ENCODE data around the gene CERS6.
"Not testable (repeated sequence)": the region's sequence is repeated elsewhere in the genome, so short reads cannot be mapped to it uniquely, and the experiment has no call there.

CERS6 gene

DNA sequence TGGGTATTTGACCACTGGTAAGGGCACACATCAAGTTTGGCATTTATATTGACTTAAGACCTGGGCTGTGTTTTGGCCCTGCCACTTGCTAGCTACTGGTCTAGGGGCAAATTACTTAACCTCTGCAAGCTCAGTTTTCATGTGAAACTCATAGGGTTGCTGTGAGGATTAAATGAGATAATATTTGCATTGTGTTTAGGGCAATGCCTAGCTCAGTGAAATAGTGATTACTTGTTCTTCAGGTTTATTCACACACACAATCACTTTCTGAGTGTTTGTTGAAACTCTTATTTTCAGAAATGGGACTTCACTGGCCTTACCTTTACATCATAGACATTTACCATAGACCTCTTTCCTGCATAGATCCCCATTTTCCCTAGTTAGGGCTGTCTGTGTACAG is 12.3 kb downstream of the CERS6 start:
- no peak for DNase-seq (ENCODE audit: low spot score)

DNA sequence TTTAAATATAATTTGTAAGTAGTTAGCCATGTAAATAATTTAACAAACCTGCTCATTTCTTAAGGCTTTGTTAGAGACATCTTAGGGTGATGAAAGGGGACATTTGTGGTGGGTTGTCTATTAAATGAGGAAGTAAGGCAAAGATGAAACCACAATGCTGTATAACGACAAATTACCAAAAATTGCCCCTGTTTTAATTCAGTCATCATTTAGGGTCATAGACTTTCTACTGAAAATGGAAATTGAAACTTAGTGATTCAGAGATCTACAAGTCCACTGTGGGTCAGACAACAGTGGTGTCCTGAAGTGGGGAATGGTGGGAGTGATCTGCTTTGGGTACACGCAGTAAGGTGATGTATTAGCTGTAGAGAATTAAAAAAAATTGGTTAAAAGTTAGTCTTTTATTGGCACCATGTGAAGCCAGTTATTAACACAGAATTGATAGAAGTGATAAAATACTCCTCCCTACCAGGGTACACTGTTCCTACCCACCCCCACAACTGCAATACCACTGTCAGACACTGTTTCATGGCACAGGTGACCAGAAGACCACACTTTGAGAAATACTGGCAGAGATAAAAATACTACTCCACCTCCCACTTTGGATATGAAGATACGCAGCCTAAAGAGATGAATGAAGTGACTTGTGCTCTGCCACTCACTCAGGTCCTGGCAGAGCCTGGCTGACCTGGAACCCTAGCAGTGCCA is 13.4 kb downstream of the CERS6 start:
- no peak for DNase-seq (ENCODE audit: low spot score)

DNA sequence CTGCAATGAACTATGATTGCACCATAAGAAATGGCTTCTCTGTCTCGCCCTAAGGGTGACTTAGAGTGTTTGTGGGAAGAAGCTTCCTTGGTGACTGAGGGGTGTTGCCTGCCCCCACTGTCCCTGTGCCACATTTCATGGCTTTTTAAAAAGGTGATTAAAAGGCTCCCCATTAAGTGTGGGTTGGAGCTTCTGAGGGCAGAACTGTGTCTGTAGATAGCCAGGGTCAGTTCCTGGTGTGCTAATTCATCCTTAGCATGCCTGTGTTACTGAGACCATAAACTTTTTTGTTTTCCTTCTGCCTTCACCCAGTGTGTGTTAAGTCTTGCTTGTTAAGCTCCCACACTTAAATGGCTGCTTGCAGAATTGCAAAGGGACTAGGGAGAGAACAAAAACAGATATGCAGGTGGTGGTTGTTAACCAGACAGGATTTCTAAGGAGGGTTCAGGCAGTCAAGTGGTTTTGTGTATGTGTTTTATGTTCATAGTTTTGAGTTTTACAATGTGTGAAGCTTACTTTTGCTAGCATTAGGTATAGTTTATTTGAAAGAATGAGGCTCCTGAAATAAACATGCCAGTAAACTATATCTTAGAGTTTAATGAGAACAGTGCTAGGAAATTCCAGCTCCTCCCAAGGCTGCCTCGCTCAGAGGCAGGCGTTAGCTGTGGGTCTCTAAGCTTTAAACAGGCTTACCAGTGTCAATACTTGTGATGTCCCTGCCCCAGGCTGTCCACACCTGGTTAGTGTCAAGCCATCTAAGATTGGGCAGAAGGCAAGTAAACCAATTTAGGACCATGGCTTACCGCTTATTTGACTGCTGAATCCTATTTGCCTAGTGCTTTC is 14.5 kb downstream of the CERS6 start:
- no peak for DNase-seq (ENCODE audit: low spot score)

GRCh38 chr2:168471163-168471475 is 15.0 kb downstream of the CERS6 start:
- DNase-seq (ENCODE audit: low spot score): no peak

DNA sequence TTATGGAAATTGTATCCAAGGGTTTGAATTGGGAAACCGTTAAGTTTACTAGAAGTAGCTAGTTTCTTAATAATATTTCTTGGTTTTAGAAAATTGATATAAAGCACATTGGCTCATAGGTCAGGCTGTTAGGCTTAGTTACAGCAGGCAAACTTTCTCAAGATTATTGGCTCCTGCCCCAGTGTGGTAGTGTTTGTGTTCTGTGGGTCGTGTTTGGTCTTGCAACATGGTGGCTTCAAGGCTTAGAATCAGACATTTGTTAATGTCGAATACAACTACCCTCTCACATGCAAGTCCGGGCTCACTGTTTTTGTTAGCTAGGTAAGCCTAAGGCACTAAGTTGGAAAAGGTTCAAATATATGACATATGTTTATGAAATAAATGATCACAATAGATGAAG is 19.6 kb downstream of the CERS6 start:
- DNase-seq (ENCODE audit: low spot score): no peak

DNA sequence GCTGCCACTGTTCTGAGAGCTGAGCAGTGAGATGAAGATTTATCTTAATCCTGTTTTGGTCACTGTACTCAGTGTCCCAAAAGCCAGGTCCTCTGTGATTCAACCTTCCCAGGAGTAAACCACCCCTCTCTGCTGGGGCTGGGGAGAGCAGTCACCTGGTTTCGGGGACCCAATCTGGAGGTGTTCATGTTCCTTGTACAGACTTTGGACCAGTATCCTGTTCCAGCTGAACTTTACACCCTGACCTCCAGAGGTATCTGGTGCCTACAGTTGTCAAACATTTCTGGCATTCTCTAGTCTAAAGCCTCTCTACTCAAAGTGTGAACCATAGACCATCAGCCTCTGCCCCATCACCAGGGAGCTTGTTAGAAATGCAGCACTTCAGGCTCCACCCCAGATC is 22.1 kb downstream of the CERS6 start:
- DNase-seq (ENCODE audit: low spot score): no peak

- no peak for DNase-seq (ENCODE audit: low spot score)
Observed at GRCh38 chr2:168480356-168480755, 24.3 kb downstream of the CERS6 start.

DNA sequence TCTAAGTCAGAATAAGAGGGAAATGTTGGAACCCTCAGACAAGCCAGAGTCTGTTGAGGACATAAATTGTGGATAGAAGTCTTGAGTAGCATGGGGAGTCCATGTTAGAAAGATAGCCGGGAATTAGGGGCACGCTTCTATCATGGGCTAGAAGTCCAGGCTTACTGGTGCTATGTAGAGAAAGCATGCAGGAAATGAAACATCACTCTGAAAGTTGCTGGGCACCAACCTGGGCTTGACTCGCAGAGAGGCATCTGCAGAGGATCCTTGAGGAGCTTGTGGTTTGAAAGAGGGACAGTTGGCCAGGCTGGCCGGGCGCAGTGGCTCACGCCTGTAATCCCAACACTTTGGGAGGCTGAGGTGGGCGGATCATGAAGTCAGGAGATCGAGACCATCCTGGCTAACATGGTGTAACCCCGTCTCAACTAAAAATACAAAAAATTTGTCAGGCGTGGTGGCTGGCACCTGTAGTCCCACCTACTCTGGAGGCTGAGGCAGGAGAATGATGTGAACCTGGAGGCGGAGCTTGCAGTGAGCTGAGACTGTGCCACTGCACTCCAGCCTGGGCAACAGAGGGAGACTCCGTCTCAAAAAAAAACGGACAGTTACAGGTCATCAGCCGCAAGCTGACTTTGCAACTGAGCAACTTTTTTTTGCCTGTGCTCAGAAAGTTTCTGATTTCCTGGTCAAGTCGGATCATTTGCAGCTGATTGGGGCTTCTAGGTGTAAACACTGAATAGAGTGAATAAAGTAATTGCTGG is 24.9 kb downstream of the CERS6 start:
- DNase-seq (ENCODE audit: low spot score): no peak

GRCh38 chr2:168482269-168482668 is 26.2 kb downstream of the CERS6 start:
- no peak for DNase-seq (ENCODE audit: low spot score)

DNA sequence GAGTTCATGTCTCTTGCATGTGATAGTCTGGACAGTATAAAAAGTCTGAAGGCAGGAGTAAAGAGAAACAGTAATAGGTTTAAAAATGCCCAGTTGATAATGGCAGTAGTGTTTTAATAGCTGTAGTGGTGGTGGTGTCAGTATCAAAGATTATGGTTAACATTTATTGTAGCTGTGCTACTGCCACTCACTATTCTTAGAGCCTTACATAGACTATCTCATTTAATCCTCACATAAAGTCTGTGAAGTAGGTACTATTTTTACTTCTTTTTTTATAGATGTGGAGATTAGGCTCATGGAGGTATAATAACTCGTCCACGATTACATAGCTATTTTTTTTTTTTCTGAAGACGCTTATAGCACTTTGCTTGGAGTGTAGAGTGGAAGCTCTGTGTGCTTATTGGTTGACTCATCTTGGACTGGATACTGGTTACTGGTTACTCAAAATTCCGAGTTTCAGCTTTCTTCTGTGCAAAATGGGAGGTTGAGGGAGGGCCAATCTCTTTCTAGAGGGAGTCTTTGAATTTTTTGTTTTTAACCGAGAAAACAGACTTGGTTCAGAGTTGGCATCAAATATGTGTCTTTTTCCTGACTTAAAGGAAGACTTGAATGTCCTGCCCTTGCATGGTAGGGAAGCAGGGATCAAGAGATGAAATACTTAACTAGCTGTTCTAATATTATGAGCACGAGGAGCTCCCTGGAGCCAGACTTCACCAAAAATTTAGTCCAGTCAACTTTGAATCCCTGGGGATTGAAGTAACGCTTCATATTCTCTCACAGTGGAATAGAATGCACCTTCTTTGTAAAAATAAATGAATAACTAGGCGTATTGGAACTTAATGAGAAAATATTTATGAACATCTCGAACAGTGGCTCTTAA is 27.1 kb downstream of the CERS6 start:
- no peak for DNase-seq (ENCODE audit: low spot score)

DNA sequence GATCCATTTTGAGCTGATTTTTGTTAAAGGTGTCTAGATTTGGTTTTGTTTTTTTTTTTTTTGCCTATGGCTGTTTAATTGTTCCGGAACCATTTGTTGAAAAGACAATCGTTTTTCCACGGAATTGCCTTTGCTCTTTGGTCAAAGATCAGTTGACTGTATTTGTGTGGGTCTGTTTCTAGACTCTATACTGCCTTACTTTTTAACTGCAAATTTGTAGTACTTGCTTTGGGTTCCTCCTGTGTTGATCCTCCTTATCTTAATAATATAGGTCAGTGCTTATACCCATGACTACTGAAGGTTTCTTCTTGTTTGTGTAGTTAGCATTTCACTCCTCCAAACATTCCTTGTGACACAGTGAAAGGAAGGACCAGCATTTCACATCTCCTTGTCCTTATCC is 30.4 kb downstream of the CERS6 start:
- no peak for DNase-seq (ENCODE audit: low spot score)

DNA sequence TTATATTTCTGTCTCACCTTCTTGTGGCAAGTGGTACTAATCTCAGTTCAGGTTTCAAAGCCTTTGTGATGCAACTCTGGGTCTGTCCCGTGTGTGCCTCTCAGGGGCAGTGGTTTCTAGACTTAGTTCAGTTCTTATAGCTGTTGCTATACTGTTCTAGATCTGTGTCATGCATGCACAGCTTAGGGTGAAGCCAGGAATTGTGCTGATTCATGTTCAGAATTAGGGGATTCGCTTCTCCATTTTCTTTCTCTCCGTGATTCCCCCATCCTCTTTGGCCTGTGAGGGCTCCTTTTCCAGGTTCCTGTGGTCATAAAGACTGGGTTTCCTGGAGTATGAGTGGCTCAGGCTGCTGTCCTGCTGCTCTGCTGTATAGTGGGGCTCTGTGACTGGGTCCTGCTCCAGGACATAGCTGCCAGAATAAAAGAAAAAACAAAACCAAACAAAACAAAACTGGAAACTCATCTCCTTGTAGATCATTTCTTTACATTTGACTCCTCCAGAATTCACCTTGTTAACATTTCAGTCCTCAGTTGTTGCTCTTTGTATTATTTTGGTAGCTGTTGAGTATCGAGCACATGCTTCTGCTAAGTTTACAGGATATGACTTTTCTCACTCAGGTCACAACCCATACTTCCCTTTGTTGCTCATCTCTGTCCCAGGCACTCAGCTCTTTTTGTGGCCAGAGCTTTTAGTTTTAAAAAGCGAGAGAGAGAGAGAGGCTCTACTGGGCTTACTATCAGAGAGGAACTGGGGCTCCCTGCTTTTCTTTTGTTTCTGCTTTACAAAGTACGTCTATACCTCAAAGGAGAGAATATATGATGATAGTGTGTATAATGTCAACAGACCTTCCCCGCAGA is 34.2 kb downstream of the CERS6 start:
- peak; percentile 5 for DNase-seq (ENCODE audit: low spot score)

GRCh38 chr2:168490946-168491605 is 35.0 kb downstream of the CERS6 start:
- no peak for DNase-seq (ENCODE audit: low spot score)

DNA sequence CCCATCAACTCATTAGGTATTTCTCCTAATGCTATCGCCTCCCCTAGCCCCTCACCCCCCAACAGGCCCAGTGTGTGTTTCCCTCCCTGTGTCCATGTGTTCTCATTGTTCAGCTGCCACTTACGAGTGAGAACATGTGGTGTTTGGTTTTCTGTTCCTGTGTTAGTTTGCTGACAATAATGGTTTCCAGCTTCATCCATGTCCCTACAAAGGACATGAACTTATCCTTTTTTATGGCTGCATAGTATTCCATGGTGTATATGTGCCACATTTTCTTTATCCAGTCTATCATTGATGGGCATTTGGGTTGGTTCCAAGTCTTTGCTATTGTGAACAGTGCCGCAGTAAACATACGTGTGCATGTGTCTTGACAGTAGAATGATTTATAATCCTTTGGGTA is 35.7 kb downstream of the CERS6 start:
- DNase-seq (ENCODE audit: low spot score): not testable (repeated sequence)

- DNase-seq (ENCODE audit: low spot score): not testable (repeated sequence)
Observed at GRCh38 chr2:168493219-168493618, 37.1 kb downstream of the CERS6 start.

- peak; percentile 13 for DNase-seq (ENCODE audit: low spot score)
Observed at GRCh38 chr2:168494190-168494711, 38.2 kb downstream of the CERS6 start.

- peak; percentile 10 for DNase-seq (ENCODE audit: low spot score)
Observed at GRCh38 chr2:168495524-168495923, 39.5 kb downstream of the CERS6 start.

DNA sequence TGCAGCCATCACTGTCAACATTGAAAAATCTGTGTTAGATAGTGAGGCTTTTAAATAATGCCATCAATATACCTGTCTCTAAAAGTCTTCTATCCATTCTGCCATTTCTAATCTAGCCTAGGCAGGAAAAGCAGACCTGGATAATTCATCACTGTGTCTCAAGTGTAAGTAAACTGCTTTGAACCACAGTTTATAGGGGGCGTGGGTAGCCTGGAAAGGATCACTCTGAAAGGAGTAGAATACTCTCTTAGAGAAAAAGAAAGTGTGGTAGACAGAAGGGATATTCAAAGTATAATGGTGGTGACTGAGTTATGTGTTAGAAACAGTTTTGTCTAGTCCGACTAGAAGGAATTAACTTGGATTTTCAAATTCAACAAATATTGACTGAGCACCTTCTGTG is 40.8 kb downstream of the CERS6 start:
- DNase-seq (ENCODE audit: low spot score): no peak

GRCh38 chr2:168499500-168499899 is 43.4 kb downstream of the CERS6 start:
- DNase-seq (ENCODE audit: low spot score): no peak

DNA sequence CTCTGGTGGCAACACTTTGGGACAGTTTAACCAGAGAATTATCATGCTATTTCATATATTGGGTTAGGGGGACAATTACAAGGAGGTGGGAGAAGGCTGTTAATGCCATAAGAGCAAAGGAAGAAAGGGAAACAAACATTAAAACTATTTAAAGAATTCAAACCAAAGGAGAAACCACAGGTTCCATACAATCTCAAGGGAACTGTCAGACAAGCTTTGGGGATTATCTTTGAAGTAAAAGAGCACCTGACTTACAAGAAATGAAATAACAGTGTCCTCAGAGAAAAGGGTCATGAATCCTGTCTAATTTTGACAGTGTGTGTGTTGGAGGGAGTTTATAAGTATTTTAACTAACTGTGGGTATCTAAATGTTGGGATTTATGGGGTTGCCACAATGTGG is 44.4 kb downstream of the CERS6 start:
- DNase-seq (ENCODE audit: low spot score): no peak
